Nephron (organoid): ENCODE results near the gene PADI1.

ENCODE experiments used
- H3K27ac Mint-ChIP-seq, 3 experiments: 2 replicates each; pipeline ENCODE4 v1.8.0; 2020; ENCODE audit warnings: mixed read lengths in 3 of 3, mild to moderate bottlenecking in 2 of 3, moderate library complexity in 1 of 3
- H3K27me3 Mint-ChIP-seq: 2 replicates; pipeline ENCODE4 v1.8.0; 2021; ENCODE audit warnings: low read depth, mild to moderate bottlenecking, moderate library complexity, mixed read lengths
- H3K36me3 Mint-ChIP-seq: 2 replicates; pipeline ENCODE4 v1.8.0; 2020; ENCODE audit warnings: low read depth, mixed read lengths
- H3K4me1 Mint-ChIP-seq: 2 replicates; pipeline ENCODE4 v1.8.0; 2020; ENCODE audit warnings: mixed read lengths
- H3K4me3 Mint-ChIP-seq, 3 experiments: 2 replicates each; pipeline ENCODE4 v1.8.0; 2020; ENCODE audit warnings: mild to moderate bottlenecking in 3 of 3, mixed read lengths in 3 of 3, moderate library complexity in 2 of 3
- H3K9me3 Mint-ChIP-seq: 2 replicates; pipeline ENCODE4 v1.8.0; 2020; ENCODE audit warnings: mixed read lengths
- CTCF ChIP-seq, 3 experiments: fragments of 200-600 bp; sonication (generic); IDR thresholded peaks; one replicate each; pipeline ENCODE4 v1.5.0; 2021; ENCODE audit warnings: antibody characterized with exemption in 3 of 3; ENCODE audit not compliant: unreplicated experiment in 3 of 3

Gene PADI1

GRCh38 chr1:17208546-17208945, 3.6 kb downstream of the PADI1 start:
- Mint-ChIP-seq H3K9me3 (no peaks in the 10 kb centered on the region), H3K36me3 (no peaks in the 10 kb centered on the region), H3K27ac (peak overlapping the region; percentile 66 to 86 (median 82)), H3K27me3 (peaks cover 10% of the 10 kb centered on the region), H3K4me3 (no peak overlapping the region), H3K4me1 (peaks cover 24% of the 10 kb centered on the region)
- no peak for TF ChIP-seq CTCF (IDR thresholded peaks at IDR 0.05; ENCODE audit: unreplicated experiment in 3 of 3)

GRCh38 chr1:17209430-17209829, 4.5 kb downstream of the PADI1 start:
- peaks cover 28% of the 10 kb centered on the region for H3K4me1 Mint-ChIP-seq
- TF ChIP-seq CTCF (IDR thresholded peaks at IDR 0.05; ENCODE audit: unreplicated experiment in 3 of 3): no peak
- H3K9me3 Mint-ChIP-seq: no peaks in the 10 kb centered on the region
- H3K4me3 Mint-ChIP-seq: no peak overlapping the region
- H3K27ac Mint-ChIP-seq: peak overlapping the region; percentile 66 to 86 (median 82)
- no peaks in the 10 kb centered on the region for H3K36me3 Mint-ChIP-seq
- H3K27me3 Mint-ChIP-seq: peaks cover 6% of the 10 kb centered on the region

GRCh38 chr1:17210176-17210575, 5.2 kb downstream of the PADI1 start:
- no peaks in the 10 kb centered on the region for H3K36me3 Mint-ChIP-seq
- no peak overlapping the region for H3K4me3 Mint-ChIP-seq
- H3K27me3 Mint-ChIP-seq: peaks cover 6% of the 10 kb centered on the region
- TF ChIP-seq CTCF (IDR thresholded peaks at IDR 0.05; ENCODE audit: unreplicated experiment in 3 of 3): no peak
- peak overlapping the region in 2 of 3 experiments; percentile 49 to 54 for H3K27ac Mint-ChIP-seq
- H3K9me3 Mint-ChIP-seq: no peaks in the 10 kb centered on the region
- H3K4me1 Mint-ChIP-seq: peaks cover 28% of the 10 kb centered on the region

DNA sequence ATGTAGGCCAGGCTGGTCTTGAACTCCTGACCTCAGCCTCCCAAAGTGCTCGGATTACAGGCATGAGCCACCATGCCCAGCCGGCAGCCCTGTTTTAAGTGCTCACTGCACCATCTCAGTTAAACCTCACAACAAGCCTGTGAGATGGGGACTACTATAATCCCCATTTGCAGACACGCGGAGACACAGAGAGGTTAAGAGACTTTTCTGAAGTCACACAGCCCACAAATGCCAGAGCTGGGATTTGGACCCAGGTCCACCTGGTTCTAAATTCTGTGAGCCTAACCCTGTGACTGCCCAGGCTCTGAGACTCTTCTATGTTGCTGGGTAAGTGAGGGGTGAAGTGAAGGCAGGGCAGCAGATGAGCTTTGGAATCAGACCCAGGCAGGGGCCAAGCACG, 6.4 kb downstream of the PADI1 start:
- H3K4me3 Mint-ChIP-seq: no peak overlapping the region
- peak overlapping the region in 1 of 3 experiments; percentile 24 for H3K27ac Mint-ChIP-seq
- H3K27me3 Mint-ChIP-seq: peaks cover 4% of the 10 kb centered on the region
- no peak for TF ChIP-seq CTCF (IDR thresholded peaks at IDR 0.05; ENCODE audit: unreplicated experiment in 3 of 3)
- no peaks in the 10 kb centered on the region for H3K9me3 Mint-ChIP-seq
- peaks cover 28% of the 10 kb centered on the region for H3K4me1 Mint-ChIP-seq
- H3K36me3 Mint-ChIP-seq: no peaks in the 10 kb centered on the region

GRCh38 chr1:17212009-17212408, 7.1 kb downstream of the PADI1 start:
- Mint-ChIP-seq H3K36me3 (no peaks in the 10 kb centered on the region), H3K4me1 (peaks cover 28% of the 10 kb centered on the region), H3K4me3 (no peak overlapping the region), H3K27me3 (peaks cover 5% of the 10 kb centered on the region), H3K9me3 (no peaks in the 10 kb centered on the region), H3K27ac (peak overlapping the region; percentile 86 to 93 (median 89))
- no peak for TF ChIP-seq CTCF (IDR thresholded peaks at IDR 0.05; ENCODE audit: unreplicated experiment in 3 of 3)

DNA sequence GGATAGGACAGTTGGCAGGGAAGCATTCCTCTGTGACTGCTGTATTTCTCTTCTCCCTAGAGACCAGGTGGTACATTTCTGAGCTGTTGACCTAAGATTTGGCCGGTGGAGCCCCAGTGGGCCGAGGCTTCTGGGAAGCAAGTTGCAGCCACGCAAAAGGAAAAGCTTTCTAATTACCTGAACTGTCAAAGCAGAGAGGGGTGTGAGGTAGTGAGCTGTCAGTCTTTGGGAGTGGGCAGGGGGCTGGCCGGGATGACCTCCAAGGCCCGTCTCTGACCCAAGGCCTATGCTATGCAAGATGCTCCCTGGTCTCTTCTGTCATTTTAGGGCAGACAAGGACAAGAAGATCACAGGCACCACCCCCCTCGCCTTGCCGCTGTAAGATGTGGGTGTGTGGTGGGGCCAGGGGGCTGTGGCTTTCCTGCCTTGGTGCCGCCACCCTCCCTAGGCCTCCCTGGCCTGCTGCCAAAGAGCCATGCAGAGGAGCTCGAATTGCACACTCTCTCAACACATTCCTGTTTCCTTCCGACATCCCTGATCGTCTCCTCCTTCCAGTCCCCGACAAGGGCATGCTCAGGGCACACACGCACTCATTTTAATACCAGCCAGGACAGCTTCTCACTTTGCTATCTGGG, 7.7 kb downstream of the PADI1 start:
- Mint-ChIP-seq H3K36me3 (no peaks in the 10 kb centered on the region), H3K4me1 (peaks cover 28% of the 10 kb centered on the region), H3K27ac (peak overlapping the region; percentile 86 to 93 (median 89)), H3K4me3 (peak overlapping the region; percentile 26 to 55 (median 28)), H3K27me3 (peaks cover 5% of the 10 kb centered on the region), H3K9me3 (no peaks in the 10 kb centered on the region)
- TF ChIP-seq CTCF (IDR thresholded peaks at IDR 0.05; ENCODE audit: unreplicated experiment in 3 of 3): no peak
